Activated T-cell treated with anti-CD3 and anti-CD28 coated beads for 48 hours (primary cell): ENCODE measurements around the gene ISG20.
"Not testable (repeated sequence)": the region's sequence is repeated elsewhere in the genome, so short reads cannot be mapped to it uniquely, and the experiment has no call there.

ENCODE experiments used
- DNase-seq: peaks from one replicate; pipeline ENCODE4 v3.0.0-alpha.2; 2020; ENCODE audit warnings: low read depth

Gene ISG20

DNA sequence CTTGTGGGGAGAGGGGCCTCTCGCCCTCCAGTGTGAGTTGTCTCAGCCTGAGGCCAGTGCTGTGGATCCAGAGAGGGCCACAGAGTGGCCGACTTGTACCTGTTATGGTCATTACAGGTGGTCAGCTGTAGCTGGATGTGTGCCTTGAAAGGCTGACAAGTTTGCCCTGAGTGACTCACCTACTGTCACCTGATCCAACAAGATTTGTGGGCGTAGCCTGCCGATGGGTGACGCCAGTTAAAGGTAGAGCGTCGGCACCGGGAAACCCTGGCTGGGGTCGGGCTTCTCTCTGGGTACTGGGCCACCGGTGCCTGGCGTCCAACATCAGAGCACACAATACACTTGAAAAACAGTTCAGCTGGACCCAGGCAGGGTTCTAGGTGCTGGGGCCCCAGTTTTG is 2.8 kb upstream of the ISG20 start:
- DNase-seq = peak; percentile 41

DNA sequence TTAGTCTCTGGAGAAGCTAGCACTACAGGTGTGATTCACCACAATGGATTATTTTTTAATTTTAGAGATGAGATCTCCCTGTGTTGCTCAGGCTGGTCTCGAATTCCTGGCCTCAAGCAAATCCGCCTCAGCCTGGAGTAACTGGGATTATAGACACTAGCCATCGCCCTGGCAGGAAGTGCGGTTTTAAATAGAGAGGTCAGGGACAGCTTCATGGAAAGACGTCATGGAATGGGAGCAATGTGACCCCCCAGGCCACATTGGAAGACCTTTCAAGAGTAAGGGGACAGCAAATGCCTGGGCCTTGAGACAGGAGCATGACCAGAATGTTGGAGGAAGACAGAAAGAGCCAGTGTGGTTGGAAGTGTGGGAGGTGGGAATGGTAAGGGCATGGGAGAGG is 2.2 kb upstream of the ISG20 start:
- DNase-seq = no peak

DNA sequence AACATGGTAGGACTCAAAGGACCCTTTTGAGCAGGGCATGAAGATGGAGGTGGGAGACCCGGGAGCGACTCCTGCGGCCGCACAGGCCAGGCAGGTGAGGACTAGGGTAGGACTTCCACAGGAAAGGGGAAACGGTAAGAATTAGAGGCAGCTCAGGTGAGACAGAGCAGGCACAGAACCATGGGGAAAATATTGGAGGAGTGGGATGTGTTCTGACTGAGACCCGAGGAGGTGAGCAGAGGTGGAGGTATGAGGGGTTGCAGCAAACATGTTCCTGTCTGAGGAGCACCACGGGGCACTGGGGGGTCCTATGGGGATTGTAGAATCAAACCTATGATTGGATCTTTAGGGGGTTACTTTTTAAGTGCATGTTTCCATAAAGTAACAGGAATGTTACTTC is 1.4 kb upstream of the ISG20 start:
- no peak for DNase-seq

DNA sequence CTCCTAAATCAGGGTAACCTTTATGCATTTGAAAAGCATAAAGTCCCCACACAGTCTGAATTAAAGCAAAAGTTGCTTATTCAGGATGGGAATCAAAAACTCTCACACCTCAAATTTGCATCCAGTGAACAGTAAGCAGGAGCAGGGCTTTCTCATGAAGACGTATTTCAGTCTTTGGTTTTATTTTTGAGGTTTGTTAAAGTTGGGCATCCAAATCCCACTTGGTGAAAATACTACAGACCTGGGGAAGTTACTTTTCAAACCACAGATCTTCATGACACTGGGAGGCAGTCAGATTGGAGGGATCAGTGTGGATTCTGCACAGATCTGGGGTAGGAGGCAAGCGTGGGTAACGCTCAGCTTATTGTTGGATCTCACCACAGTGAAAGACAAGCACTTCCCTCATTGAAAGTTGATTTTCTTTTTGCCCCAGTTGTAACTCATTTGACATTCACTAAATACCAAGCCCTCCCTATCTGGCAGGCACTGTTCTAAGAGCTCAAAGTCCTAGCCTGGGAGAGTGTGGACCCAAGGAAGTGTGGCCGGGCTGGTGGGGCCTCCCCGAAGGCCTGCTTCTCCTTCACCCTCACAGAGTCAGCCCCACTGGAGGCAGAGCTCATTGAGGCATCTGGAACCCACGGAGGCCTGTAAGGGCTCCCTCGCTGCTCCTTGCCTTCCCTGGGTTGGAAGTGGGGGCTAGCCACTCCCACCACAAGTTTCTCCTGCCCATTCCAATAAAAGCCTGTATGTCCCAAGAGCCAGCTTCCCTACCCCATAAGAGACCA is 783 bp upstream of the ISG20 start:
- no peak for DNase-seq

DNA sequence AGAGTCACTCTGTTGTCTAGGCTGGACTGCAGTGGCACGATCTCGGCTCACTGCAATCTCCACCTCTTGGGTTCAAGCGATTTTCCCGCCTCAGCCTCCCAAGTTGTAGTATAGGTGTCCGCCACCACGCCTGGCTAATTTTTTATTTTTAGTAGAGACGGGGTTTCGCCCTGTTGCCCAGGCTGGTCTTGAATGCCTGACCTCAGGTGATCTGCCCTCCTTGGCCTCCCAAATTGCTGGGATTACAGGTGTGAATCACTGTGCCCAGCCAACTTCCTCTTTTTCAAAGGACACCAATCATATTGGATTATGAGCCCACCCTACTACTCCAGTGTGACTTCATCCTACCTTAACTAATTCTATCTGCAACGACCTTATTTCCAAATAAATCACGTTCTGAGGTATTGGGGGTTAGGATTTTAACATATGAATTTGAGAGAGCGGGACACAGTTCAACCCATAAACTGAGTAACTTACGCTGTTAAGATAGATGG is 3.2 kb downstream of the ISG20 start:
- DNase-seq = no peak

DNA sequence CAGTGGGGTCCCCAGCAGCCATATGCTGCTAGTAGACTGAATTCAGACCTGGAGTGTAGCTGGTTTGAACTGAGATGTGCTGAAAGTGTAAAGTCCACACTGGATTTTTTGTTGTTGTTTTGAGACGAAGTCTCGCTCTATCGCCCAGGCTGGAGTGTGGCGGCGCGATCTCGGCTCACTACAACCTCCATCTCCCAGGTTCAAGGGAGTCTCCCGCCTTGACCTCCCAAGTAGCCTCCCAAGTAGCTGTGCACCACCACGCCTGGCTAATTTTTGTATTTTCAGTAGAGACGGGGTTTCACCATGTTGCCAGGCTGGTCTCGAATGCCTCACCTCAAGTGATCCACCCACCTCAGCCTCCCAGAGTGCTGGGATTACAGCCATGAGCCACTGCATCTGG is 3.7 kb downstream of the ISG20 start:
- not testable (repeated sequence) for DNase-seq

DNA sequence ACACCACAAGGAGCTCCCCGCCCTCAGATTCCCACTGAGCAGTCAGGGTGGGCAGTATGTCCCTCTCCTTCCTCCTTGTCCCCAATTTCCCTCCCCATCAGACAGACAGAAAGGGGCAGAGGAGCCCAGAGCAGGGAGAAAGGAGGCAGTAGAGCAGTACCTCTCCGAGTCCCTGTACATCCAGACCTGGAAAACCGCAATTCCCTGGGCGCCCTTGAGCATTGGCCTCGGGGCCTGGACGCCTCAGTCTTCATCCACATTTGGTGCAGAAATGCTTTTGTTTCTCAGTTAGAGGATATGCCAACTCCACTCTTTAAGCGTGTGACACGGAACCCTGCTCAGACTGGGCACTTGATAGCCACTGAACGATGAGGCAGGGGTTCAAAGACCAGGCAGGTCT is 5.9 kb downstream of the ISG20 start:
- DNase-seq = no peak

DNA sequence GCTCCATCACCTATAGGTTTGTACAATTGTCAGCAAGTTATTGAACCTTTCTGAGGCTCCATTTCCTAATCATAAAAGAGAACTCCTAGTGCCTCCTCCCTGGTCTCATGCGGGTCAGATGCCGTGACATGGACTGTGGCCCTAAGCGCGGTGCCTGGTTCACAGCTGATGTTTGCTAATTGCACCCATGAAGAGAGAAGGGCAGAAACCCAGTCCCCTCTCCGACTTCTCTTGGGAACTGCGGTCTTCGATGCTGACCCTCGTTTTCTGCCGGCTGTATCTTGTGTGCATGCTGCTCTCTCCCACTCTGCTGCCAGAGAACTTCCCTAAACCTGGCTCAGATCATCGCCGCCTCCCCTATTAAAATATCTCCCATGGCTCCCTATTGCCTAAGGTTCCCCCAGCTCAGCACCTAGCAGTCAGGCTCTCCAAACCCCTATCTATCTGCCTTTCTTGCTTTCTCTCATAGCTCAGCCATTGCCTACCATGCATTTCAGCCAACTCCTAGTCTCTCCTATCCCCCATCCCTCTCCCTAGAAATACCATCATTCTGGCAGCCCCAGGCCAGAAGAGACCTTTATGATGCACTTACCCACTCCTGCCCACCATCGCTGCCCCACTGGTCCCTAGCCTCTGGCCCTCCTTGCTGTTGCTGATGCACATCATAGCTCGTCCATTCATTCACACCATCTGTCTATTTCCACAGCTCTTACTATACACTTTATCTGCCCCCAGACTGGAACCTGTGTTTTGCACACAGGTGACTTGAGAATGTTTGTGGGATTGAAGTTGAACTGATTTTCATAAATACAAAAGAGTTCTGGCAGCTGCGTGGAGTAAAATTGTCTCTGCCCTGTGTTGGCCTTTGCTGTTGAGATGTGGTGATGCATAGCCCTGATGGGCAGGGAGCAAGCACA is 6.6 kb downstream of the ISG20 start:
- DNase-seq = no peak

DNA sequence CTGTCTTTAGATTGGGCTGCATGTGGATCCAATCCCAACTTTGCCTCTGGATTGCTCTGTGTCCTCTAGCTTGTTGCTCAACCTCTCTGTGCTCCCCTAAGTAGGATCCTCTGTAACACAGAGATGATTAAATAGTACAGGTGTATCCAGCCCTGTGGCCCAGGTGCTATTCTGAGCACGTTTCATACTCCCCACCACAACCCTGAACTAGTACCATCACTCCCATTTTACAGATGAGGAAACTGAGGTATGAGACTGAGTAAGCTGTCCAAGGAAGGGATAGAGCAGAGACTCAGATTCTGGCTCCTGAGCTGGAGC is 7.2 kb downstream of the ISG20 start:
- no peak for DNase-seq

DNA sequence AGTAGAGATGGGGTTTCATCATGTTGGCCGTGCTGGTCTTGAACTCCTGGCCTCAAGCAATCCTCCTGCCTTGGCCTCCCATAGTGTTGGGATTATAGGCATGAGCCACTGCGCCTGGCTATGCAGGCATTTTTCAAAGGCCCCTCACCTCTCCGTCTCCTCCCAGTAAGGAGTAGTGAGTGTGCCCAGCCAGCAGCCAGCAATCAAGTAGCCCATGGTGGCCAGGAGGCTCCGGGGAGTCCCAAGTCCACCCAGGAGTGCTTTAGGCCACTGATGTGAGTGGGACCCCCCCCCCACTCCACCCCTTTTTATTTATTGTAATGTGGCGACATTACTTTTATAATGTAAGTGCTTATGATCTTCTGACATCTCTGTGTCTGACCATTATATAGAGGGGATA is 8.1 kb downstream of the ISG20 start:
- no peak for DNase-seq

DNA sequence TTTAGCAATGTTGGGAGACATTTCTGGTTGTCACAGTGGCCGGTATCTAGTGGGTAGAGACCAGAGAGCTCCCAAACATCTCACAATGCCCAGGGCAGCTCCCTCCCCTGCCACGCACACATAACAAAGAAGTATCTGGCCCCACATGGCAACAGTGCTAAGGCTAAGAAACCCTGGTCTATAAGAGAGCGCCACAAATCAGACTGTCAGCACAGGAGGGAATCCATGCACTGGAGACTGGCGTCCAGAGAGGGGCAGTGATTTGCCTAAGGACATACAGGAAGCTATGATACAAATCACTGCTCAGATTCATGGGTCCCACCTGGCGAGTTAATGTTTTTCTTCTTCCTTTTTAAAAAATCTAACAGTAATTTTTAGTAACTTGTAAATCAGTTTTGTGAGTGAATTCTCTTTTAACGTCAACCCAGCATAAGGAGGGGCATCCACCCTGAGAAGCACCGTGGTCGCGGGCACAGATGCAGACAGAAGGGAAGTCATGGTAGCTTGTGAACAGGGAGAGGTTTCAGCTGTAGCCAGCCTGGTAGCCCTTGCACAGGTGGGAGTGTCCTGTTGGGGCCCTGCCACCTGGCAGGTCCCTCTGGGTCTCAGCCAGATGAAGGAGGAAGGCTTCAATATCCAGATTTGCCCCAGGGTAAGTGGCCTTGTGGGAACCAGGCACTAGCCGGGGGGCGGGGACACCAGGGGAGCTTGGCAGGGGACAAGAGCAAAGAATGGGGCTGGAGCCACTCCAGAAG is 8.7 kb downstream of the ISG20 start:
- no peak for DNase-seq

DNA sequence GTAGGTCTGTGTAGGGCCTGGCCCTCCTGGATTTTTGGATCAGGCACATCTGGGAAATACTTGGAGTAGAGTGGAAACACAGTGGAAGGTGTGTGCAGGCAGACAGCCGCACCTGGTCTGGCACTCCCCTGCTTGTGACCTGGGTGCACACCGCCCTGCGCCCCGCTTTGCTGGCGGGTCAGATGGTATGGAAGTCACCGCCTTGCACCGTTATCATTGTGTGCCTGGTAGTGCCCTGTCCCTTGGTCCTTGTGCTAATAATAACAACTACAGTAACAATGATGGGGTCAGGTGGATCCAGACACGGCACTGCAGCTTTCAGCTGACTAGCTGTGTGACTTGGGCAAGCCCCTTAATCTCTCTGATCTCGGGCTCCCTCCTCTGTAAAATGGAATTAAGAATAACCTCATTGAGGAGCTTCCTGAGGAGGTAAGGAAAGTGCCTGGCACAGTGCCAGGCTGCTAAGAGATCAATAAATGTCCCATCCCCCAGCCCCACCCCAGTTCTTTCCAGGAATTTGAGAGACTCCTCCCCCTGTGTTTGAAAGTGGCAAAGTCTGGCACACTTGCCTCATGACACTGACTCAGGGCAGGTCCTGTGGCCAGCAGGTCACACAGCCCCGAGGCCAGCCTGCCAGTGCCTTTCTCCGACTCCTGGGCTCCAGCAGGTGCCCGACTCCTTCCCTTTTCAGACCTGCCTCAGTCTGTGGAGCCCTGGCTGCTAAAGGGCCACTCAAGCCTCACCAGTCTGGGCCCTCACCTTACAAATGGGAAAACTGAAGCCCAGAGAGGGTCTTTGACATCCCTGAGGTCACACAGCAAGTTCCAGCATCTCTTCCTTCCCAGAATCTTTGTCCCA is 9.8 kb downstream of the ISG20 start:
- DNase-seq = no peak

DNA sequence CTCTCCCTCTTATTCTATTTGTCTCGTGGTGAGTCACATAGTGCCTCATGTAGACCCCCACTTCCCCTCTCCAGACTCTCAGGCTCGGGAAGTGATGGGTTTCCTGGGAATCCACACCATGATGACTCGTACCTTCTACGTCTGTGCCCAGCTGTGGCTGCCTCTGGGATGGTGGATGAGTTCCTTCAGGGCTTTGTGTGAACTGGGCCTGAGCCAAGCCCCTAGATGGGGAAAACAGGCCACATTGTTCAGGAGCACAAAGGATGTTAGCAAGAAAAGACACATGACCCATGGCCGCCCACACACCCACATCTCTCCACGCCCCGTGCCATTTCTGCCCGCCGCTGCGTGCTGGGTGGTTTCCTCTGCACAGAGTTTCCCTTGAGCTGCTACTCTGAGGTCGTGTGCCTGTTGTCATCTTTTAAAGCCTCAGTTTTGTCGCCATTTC is 10.5 kb downstream of the ISG20 start:
- DNase-seq = peak; percentile 72

DNA sequence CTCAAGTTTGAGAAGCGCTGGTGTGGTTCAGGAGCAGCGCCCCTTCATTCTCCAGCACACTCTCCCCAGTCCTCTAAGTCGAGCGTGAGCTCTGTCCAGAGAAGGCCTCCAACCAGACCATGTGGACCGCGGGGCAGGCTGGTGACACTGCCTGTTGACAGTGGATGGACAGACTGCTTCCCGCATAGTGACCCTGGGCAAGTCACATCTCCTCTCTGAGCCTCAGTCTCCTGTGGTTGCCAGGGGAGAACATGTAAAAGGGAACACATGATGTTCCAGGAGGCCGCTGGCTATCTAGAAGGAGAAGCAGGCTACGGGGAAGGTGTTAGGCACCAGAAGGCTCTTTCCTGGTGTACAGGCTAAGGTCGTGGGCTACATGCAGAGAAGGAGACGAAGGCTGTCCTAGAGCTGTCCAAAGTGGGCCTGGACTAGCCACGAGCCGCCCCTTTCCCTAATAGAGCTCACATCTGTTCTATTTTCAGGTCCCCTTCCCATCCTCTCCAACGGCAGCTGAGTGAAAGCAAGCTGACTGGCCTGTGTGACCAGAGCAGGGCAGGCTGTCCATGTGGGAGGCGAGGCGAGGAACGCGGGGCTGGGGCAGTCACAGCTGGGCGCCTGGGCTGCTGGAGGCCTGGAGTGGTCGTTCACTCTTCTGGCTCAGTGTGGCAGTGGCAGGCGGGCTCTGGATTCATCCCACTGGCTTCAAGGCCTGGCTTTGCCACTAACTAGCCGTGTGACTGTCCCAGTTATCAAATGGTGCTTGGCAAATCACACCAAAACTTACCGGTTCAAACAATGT is 11.1 kb downstream of the ISG20 start:
- no peak for DNase-seq

DNA sequence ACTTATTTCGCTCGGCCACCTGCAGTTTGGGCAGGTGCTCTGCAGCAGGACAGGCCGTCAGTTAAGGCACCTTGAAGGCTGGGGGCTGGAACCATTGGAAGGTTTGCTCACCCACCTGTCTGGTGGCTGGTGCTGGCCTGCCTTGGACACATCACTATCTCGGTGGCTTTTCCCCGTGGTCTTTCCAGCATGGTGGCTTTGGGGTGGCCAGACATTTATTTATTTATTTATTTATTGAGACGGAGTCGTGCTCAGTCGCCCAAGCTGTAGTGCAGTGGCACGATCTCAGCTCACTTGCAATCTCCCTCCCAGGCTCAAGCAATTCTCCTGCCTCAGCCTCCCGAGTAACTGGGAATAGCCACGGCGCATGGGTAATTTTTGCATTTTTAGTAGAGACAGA is 11.7 kb downstream of the ISG20 start:
- DNase-seq = no peak

DNA sequence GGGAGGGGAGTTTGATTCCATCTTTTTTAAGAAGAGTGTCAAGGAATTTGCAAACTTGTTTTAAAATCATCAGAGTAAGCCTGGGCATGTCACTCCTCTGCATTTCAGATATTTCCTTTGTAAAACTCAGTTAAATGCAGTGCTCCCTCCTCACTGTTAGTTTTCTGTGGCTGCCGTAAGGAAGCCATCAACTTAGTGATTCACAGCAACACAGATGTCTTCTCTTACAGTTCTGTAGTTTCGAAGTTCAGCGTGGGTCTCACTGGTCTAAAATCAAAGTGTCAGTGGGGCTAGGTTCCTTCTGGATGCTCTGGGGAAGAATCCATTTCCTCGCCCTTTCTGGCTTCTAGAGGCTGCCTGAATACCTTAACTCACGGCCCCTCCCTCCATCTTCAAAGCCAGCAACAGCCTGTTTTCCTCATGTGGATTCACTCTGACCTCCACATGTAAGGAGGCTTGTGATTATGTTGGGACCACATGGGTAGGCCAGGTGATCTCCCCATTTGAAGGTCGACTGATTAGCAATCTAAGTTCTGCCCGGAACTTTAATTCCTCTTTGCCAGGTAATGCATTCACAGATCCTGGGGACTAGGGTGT is 12.4 kb downstream of the ISG20 start:
- DNase-seq = no peak

DNA sequence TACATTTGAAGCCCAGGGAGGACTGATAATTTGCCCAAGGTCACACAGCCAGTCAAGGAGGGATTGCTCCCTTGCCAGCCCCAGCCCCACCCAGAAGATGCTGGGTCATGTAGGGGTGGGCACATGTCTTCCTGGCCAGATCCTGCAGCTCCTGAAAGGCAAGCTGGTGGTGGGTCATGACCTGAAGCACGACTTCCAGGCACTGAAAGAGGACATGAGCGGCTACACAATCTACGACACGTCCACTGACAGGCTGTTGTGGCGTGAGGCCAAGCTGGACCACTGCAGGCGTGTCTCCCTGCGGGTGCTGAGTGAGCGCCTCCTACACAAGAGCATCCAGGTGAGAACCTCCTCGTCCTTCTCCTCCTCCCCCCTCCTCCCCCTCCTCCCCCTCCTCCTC is 13.2 kb downstream of the ISG20 start:
- no peak for DNase-seq

DNA sequence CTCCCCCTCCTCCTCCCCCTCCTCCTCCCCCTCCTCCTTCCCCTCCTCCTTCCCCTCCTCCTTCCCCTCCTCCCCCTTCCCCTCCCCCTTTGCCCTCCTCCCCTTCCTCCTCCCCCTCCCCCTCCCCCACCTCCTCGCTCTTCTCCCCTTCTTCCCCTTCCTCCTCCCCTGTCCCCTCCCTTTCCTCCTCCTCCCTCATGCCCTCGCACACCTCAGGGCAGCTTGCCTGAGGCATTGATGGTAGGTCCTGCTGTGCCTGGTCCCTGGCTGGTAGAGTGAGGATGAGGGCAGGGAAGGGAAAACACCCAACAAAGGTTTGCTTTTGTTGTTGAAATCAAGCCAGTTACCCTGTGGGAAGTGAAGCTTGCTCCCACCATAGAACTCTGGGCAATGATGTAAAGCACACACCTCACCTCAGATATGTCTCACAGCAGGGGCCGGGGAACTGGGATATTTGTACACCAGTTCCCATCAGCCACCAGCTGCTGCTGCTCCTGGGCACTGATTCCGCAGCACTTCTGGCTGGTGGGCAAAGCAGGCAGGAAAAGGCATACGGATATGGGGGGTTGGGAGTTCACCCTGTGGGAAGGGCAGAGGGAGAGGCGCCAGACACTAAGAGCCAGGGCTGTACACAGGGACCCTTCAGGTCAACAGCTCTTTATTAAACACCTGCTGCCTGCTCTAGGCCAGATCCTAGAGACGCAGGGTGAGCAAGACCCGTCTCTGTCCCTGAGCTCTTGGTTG is 13.8 kb downstream of the ISG20 start:
- DNase-seq = no peak

DNA sequence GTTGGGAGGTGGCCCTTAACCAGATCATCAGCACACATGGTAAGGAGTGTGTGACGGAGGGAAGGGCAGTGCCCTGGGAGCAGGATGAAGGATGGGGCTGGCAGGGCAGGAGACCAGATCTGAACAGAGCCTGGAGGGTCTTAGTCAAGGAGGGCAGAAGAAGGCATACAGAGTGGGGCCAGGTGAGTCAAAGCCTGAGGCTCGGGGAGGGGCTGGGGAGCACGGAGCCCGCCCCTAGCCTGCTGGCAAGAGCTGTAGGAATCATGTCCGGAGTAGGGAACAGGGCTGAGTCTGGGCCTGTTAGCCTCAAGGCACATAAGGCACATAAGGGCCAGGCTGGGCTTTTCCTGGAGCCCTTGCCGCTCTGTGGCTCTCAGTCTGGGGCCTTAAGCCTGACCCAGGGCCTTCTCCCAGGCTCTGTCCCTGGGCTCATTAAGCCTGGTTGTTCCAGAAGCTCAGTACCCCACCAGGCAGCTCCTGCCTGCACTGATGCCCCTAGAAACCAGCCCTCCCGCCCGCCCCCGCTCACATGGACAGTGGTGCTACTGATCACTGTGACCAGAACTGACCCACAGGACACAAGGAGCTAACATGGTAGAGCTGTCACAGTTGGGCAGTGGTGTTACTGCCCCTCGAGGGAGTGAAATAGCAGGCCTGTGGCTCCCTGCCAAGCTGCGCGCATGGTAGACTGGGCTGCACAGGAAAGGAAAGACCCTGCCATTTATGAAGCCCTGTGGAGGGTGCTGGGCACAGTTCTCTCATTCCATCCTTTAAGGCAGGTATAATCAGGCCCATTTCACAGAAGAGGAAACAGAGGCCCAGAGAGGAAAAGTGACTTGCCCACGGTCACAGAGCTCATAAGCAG is 14.6 kb downstream of the ISG20 start:
- no peak for DNase-seq
